Activated T-cell treated with anti-CD3 and anti-CD28 coated beads, Interleukin-2, amount 50 U/mL, for 48 hours (primary cell): ENCODE data around the gene NFATC3.
A peak's percentile ranks its signal among the peaks of the same experiment; 100 is the strongest.

Experiments used
- DNase-seq, 2 experiments: peaks; one replicate each; pipeline ENCODE4 v3.0.0-alpha.2; 2020

Gene NFATC3

GRCh38 chr16:68085259-68086071 is at the start of gene NFATC3:
TSS of gene NFATC3 (plus strand) at chr16:68085370. CDS start at chr16:68085682, 312 bp downstream.
- peak; percentile 98 to 99 for DNase-seq

DNA sequence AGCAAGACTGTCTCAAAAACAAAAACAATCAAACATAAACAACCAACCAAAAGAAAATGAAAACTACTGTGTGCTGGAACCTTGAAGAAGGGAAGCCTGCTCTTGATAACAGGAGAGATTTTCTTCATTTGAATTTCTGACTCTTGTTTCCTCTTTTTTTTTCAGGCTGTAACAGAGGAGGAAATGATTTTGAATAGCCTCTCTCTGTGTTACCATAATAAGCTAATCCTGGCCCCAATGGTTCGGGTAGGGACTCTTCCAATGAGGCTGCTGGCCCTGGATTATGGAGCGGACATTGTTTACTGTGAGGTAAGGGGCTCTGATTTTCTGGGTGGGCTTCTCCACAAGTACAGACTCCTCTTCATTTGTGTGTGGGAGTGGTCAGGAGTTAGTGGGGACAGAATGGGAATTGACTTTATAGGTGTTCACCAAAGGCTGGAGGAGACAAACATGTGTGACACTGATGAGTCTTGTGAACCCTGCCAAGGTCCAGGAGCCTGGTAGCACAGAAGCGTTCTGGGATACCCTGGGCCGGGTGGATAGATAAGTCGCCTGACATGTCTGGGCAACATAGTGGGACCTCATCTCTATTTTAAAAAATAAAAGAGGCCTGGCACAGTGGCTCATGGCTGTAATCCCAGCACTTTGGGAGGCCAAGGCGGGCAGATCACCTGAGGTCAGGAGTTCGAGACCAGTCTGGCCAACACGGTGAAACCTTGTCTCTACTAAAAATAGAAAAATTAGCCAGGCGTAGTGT is 47.2 kb upstream of the NFATC3 start:
- no peak for DNase-seq

GRCh38 chr16:68040506-68041288 is 44.5 kb upstream of the NFATC3 start:
- peak; percentile 93 to 94 for DNase-seq

DNA sequence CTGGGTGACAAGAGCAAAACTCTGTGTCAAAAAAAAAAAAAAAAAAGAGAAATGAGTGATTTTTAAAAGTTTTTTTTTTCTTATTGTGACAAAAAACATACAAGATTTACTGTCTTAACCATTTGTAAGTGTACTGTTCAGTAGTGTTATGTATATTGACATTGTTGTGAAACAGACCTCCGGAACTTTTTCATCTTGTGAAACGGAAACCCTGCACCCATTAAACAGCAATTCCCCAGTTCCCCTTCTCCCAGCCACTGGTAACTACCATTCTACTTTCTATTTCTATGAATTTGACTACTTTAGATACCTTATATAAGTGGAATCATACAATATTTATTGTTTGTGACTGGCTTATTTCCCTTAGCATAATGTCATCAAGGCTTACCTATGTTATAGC is 43.4 kb upstream of the NFATC3 start:
- no peak for DNase-seq

- no peak for DNase-seq
These were observed 39.1 kb upstream of the NFATC3 start for GRCh38 chr16:68046106-68046505.

GRCh38 chr16:68047987-68048386 is 37.2 kb upstream of the NFATC3 start:
- no peak for DNase-seq

DNA sequence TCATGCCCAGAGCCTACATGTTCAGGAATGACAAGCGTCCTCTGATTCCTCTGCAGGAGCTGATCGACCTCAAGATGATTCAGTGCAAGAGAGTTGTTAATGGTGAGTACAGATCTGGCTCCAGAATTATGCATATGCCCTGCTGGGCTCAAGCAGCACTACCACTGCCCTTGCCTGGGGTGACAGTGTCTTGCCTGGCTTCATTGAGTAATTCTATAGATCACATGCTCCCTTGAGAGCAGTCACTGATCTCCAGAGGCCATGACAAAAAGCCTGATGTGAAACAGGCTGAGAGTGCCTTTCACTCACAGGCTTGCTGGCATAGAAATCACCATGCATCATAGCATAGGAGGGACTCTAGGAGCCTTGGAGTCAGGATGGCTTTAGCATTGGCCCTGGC is 35.7 kb upstream of the NFATC3 start:
- no peak for DNase-seq

GRCh38 chr16:68055395-68055794 is 29.8 kb upstream of the NFATC3 start:
- no peak for DNase-seq

DNA sequence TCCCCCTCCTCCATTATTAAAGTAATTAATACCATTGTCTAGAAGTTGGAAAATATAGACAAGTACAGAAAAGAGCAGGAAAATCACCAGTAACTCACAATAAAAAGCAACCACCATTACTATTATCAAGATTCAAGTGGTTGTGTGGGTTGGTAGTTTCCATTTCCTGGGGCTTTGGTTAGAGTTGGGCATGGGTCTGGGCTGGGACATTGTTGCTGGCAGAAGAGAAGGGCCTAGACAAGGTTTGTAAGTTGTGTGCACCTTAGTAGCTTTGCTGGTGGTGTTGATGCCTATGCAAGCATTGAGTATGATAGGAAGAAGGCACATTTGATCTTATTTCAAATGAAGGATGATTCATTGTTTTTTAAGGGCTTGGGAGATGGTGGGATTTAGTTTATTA is 25.4 kb upstream of the NFATC3 start:
- DNase-seq: no peak

DNA sequence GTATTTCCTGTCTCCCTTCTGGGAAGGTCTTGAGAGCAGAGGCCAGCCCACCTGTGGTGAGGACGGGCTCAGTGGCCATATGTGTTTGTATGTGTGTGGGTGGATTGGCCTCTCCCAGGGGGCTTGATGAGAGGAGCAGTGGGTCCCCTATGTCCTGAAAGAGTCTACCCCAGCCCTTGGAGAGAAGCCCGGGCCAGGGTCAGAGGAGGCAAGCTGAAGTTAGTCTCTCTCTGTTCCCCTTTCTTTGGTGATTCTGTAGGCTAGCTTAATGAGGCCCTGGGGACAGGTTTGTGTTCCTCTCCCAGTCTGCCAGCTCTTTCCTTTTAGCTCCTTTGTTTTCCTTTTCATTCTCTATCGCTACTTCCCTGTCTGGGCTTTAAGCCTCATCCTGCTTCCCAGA is 23.8 kb upstream of the NFATC3 start:
- DNase-seq: no peak

DNA sequence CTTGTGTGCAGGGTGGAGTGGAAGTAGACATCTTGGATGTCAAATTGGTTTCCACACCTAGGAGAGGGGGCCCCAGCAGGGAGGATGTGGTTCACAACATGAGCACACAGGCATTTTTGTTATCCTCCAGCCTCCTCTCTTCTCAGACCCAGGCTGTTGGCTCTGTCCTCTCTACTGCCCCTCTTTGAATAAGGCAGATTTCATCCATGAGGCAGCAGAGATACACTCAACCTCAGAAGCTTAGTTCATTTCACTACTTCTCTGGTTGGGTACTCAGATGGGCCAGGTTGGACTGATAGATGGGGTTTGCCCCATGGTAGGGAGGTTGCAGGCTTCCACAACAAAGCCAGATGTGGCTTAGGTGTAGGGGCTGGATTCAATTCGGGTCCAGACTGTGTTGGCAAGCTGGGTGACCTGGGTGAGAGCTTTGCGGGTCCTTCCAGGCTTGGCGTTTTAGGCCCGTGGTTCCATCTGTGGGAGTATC is 22.2 kb upstream of the NFATC3 start:
- DNase-seq: peak; percentile 49 to 53

GRCh38 chr16:68064791-68065365 is 20.3 kb upstream of the NFATC3 start:
- DNase-seq: peak; percentile 79 to 82

DNA sequence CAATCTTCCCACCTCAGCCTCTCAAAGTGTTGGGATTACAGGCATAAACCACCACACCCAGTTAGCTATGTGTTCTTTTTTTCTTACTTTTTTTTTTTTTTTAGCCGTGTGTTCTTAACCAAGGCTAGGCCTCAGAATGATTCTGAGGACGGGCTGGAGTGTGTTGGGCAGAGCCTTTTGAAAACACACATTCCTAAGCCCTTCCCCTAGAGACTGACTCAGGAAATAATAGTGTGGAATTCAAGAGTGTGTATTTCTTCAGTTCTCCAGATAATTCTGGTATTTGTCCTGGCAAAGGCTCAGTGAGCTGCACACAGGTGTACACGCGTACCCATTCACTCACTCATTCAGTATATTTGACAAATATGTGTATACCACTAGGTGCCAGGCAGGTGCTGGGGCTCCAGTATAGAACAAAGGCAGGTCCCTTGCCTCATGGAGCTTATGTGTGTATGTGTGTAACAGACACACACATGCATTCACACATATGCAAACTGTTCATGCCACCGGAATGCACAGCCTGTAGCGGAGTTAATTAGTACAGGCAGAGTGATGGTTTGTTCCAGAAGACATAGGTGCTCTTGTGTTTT is 19.4 kb upstream of the NFATC3 start:
- DNase-seq: no peak

GRCh38 chr16:68066763-68067162 is 18.4 kb upstream of the NFATC3 start:
- no peak for DNase-seq

DNA sequence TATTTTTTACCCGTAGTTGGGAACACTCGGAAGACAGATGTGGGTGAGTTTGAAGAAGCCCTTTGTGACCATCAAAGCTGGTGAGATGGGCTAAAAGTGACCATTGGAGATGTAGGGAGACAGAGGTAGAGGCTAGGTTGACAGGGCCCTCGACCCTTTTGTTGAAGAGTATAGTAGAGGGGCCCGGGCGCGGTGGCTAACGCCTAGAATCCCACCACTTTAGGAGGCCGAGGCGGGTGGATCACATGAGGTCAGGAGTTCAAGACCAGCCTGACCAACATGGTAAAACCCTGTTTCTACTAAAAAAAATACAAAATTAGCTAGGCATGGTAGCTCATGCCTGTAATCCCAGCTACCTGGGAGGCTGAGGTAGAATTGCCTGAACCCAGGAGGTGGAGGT is 16.2 kb upstream of the NFATC3 start:
- DNase-seq: peak in 1 of 2 experiments; percentile 9

DNA sequence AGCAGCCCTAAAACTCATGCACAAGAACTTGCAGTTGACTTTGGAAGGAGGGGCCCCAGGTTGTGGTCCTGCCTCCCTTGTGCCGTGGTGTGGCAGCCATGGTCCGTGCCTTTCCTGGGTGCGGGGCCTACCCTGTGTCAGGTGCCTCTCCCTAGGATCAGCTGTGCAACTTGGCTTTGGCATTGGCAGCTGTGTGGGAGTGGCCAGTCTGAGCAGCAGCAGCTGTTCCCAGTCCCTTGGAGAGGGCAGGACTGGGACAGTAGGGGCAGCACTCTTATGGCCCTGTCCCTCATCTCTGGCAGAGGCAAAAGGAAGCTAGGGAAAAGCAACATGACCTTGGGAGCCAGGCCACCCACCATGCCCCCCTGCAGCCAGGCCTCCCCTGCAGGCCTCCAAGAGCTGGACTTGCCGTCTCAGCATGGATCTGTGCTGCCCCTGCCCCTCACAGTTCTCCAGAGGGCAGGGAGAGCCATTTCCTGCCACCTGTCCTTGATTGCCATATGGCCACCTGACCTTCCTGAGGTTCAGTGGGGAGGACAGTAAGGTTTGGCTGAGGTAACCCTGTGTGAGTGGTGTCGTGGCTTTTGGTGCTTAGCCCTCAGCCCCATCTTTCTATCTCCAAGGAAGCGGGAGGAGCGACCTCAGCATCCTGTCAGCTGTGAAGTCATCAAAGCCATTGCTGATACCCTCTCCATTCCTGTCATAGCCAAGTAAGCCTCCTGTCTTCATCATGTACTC is 15.5 kb upstream of the NFATC3 start:
- peak in 1 of 2 experiments; percentile 39 for DNase-seq

DNA sequence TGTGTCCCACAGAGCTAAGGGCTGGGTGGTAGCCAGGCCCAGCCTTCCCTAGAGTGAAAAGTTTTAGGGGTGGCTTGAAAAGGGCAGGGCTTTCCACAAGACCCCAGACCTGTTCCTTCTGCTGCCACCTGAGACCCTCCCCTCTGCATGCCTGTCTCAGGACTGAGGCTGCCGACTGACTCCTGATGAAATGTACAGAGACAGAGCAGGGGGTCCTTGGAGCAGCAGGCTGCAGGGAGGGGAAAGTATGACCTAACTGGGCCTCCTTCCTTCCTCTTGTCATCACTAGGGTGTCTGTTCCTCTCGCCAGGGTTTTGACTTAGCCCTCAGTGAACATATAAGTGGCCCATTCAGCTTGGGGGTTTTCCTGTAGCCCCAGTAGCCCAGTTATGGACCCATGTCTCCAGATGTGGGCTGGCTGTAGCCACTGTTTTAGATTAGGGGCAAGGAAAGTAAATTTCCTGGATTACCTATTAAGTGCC is 14.9 kb upstream of the NFATC3 start:
- DNase-seq: no peak

- DNase-seq: peak in 1 of 2 experiments; percentile 46
These were observed 14.2 kb upstream of the NFATC3 start for GRCh38 chr16:68070806-68071517.

- no peak for DNase-seq
These were observed 13.7 kb upstream of the NFATC3 start for GRCh38 chr16:68071518-68071901.

- no peak for DNase-seq
These were observed 13.0 kb upstream of the NFATC3 start for GRCh38 chr16:68072038-68072695.
